PFSK-1 (cell line): ENCODE data around the gene CSH1.

ENCODE experiments used
- FOXP2 ChIP-seq: optimal IDR thresholded peaks from 2 replicates; pipeline ENCODE3; 2011; ENCODE audit warnings: borderline replicate concordance, control low read depth, inconsistent platforms; ENCODE audit not compliant: insufficient read depth; ENCODE audit errors: extremely low read length, extremely low read depth
- POLR2AphosphoS5 ChIP-seq: IDR thresholded peaks from 2 replicates; pipeline ENCODE4 v1.6.1; 2012; ENCODE audit warnings: low read depth, mild to moderate bottlenecking, control low read depth, low read length, moderate library complexity
- TAF1 ChIP-seq: IDR thresholded peaks from 2 replicates; pipeline ENCODE4 v1.6.1; 2012; ENCODE audit warnings: low read length, control low read depth, borderline replicate concordance; ENCODE audit not compliant: insufficient read depth
- TF ChIP-seq, protein P1 (sequence below), 2 experiments: IDR thresholded peaks; 2 replicates each; pipeline versions ENCODE4 v1.6.1 to v1.8.0; 2011 to 2012; ENCODE audit warnings: low read depth in 2 of 2, low read length in 2 of 2, control low read depth in 1 of 2, inconsistent platforms in 1 of 2, mild to moderate bottlenecking in 1 of 2, moderate library complexity in 1 of 2; ENCODE audit not compliant: insufficient read depth in 1 of 2

DNA sequence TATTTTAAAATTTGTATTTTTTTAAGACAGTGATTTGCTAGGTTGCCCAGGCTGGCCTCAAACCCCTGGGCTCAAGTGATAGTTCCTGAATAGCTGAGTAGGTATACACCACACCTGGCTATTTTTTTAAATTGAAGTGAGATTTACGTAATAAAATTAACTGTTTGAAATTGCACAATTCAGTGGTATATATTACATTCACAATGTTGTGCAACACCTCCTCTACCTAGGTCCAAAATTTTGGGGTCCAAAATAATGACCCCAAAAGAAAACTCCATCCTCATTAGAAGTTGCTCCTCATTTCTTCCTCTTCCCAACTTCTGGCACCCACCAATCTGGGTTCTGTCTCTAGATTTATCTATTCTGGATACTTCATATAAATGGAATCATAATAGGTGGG is 50.9 kb downstream of the CSH1 start:
- no peak for TF ChIP-seq POLR2AphosphoS5
- no peak for TF ChIP-seq TAF1
- TF ChIP-seq, protein P1, sequence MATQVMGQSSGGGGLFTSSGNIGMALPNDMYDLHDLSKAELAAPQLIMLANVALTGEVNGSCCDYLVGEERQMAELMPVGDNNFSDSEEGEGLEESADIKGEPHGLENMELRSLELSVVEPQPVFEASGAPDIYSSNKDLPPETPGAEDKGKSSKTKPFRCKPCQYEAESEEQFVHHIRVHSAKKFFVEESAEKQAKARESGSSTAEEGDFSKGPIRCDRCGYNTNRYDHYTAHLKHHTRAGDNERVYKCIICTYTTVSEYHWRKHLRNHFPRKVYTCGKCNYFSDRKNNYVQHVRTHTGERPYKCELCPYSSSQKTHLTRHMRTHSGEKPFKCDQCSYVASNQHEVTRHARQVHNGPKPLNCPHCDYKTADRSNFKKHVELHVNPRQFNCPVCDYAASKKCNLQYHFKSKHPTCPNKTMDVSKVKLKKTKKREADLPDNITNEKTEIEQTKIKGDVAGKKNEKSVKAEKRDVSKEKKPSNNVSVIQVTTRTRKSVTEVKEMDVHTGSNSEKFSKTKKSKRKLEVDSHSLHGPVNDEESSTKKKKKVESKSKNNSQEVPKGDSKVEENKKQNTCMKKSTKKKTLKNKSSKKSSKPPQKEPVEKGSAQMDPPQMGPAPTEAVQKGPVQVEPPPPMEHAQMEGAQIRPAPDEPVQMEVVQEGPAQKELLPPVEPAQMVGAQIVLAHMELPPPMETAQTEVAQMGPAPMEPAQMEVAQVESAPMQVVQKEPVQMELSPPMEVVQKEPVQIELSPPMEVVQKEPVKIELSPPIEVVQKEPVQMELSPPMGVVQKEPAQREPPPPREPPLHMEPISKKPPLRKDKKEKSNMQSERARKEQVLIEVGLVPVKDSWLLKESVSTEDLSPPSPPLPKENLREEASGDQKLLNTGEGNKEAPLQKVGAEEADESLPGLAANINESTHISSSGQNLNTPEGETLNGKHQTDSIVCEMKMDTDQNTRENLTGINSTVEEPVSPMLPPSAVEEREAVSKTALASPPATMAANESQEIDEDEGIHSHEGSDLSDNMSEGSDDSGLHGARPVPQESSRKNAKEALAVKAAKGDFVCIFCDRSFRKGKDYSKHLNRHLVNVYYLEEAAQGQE (IDR thresholded peaks at IDR 0.05; ENCODE audit: insufficient read depth in 1 of 2, low read depth in 2 of 2, low read length in 2 of 2) = no peak
- no peak for TF ChIP-seq FOXP2
